Keratinocyte (primary cell): ENCODE results near the gene ST6GALNAC5.

Source experiments
- EZH2 ChIP-seq: IDR thresholded peaks from one replicate; pipeline ENCODE4 v1.6.1; 2012; ENCODE audit warnings: inconsistent platforms, mild to moderate bottlenecking, low read length, moderate library complexity
- TF ChIP-seq, protein P1 (sequence below), 3 experiments: IDR thresholded peaks in 1 of 3; conservative IDR thresholded peaks in 1 of 3; optimal IDR thresholded peaks in 1 of 3; 2 replicates in 2 of 3; 3 replicates in 1 of 3; pipeline versions ENCODE3 to v1.5.1; 2011; ENCODE audit warnings: low read length in 3 of 3, mild to moderate bottlenecking in 3 of 3, moderate library complexity in 2 of 3, control low read depth in 1 of 3, inconsistent platforms in 1 of 3; ENCODE audit not compliant: insufficient read depth in 2 of 3; ENCODE audit errors: extremely low read depth in 1 of 3

- no peak for TF ChIP-seq EZH2
- TF ChIP-seq, protein P1, sequence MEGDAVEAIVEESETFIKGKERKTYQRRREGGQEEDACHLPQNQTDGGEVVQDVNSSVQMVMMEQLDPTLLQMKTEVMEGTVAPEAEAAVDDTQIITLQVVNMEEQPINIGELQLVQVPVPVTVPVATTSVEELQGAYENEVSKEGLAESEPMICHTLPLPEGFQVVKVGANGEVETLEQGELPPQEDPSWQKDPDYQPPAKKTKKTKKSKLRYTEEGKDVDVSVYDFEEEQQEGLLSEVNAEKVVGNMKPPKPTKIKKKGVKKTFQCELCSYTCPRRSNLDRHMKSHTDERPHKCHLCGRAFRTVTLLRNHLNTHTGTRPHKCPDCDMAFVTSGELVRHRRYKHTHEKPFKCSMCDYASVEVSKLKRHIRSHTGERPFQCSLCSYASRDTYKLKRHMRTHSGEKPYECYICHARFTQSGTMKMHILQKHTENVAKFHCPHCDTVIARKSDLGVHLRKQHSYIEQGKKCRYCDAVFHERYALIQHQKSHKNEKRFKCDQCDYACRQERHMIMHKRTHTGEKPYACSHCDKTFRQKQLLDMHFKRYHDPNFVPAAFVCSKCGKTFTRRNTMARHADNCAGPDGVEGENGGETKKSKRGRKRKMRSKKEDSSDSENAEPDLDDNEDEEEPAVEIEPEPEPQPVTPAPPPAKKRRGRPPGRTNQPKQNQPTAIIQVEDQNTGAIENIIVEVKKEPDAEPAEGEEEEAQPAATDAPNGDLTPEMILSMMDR (optimal IDR thresholded peaks at IDR 0.05 in 1 of 3, IDR thresholded peaks at IDR 0.05 in 1 of 3, conservative IDR thresholded peaks at IDR 0.05 in 1 of 3; ENCODE audit: extremely low read depth in 1 of 3, insufficient read depth in 2 of 3, low read length in 3 of 3) = no peak
These were observed 83.9 kb downstream of the ST6GALNAC5 start for GRCh38 chr1:76951153-76951552.
